Activated CD8-positive, alpha-beta memory T cell treated with anti-CD3 and anti-CD28 coated beads for 24 hours (primary cell): ENCODE measurements around the gene SMO.
"Not testable (repeated sequence)": the region's sequence is repeated elsewhere in the genome, so short reads cannot be mapped to it uniquely, and the experiment has no call there.

Experiments
- DNase-seq: peaks from one replicate; pipeline ENCODE4 v3.0.0-alpha.2; 2020

SMO gene

GRCh38 chr7:129170441-129171021 lies 17.9 kb upstream of the SMO start:
- no peak for DNase-seq

DNA sequence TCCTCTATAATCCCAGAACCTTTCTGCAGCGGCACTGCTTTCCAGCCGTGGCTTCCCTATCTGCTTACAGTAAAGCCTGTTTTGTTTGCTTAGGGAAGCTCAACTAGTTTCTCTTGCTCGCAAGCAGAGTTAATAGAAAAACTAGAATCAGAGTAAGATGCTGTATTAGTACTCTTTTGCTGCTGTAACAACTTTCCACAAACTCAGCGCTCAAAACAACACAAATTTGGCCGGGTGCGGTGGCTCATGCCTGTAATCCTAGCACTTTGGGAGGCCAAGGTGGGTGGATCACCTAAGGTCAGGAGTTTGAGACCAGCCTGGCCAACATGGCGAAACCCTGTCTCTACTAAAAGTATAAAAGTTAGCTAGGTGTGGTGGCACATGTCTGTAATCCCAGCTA lies 14.6 kb upstream of the SMO start:
- not testable (repeated sequence) for DNase-seq

- DNase-seq = no peak
Observed at GRCh38 chr7:129176916-129177710, 11.3 kb upstream of the SMO start.

- DNase-seq = no peak
Observed at GRCh38 chr7:129184981-129185670, 3.3 kb upstream of the SMO start.

DNA sequence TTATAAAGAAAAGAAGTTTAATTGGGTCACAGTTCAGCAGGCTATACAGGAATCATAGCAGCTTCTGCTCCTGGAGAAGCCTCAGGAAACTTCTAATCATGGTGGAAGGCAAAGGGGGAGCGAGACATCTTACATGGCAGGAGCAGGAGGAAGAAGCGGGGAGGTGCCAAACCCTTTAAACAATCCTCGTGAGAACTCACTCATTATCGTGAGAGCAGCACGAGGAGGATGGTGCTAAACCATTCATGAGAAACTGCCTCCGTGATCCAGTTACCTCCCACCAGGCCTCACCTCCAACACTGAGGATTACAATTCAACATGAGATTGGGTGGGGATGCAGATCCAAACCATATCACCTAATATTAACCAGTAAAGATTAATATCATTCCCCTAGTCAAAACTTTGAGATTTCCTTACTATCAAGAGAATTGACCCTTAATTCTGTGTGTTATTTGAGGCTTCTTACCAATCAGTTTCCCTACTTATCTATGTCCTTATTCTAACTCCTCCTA lies 1.6 kb upstream of the SMO start:
- DNase-seq = no peak

GRCh38 chr7:129187681-129188371 lies 607 bp upstream of the SMO start:
- DNase-seq = no peak

- DNase-seq = no peak
Observed at GRCh38 chr7:129188892-129189660, 643 bp downstream of the SMO start.

DNA sequence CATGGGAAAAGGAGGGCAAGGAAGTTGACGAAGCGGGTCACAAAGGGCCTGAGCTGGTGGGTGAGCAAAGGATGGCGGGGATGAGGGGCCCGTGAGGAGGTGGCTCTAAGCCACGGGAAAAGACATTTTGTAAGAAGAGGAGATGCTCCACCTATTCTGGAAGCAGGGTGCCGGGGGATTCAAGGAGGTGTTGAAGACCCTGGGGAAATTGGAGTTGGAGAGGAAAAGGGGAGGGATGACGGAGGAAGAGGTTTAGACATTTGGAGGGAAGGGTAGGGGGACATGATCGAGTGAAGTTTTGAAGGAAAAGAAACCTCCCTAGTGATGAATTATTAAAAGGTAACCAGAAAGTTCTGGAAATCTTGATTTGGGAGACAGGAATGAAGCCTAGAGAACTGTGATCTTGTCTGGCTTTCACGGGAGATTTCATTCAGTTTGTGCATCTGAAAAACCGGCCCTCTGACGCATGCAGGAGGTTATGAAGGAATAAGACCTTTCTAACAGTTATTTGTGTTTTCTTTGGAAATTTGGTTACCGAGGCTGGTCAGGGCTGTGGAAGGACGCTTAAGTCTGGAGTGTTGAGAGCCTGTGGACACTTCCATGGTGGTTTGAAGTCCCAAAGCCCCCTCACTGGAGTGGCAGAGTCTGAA lies 1.4 kb downstream of the SMO start:
- DNase-seq = no peak

GRCh38 chr7:129191272-129191671 lies 2.8 kb downstream of the SMO start:
- no peak for DNase-seq

GRCh38 chr7:129193892-129194291 lies 5.5 kb downstream of the SMO start:
- no peak for DNase-seq

DNA sequence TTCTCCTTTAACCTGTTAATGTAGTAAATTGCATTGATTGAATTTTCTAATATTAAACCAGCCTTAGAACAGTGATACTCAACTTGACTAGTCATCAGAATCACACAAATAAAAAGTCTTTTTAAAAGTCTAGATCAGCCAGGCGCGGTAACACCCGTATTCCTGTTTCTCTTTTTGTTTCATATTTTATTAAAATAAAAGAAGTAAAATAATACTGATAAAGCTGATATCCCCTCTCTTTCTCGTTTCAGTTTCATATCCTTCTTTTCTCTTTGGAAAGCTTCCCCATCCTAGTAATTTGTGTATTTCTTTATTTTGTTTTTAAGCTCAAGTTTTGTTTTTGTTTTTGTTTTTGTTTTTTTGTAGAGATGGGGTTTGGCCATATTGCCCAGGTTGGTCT lies 9.3 kb downstream of the SMO start:
- DNase-seq = no peak

GRCh38 chr7:129199406-129199805 lies 11.0 kb downstream of the SMO start:
- no peak for DNase-seq

- DNase-seq = no peak
Observed at GRCh38 chr7:129202058-129202777, 13.8 kb downstream of the SMO start.

DNA sequence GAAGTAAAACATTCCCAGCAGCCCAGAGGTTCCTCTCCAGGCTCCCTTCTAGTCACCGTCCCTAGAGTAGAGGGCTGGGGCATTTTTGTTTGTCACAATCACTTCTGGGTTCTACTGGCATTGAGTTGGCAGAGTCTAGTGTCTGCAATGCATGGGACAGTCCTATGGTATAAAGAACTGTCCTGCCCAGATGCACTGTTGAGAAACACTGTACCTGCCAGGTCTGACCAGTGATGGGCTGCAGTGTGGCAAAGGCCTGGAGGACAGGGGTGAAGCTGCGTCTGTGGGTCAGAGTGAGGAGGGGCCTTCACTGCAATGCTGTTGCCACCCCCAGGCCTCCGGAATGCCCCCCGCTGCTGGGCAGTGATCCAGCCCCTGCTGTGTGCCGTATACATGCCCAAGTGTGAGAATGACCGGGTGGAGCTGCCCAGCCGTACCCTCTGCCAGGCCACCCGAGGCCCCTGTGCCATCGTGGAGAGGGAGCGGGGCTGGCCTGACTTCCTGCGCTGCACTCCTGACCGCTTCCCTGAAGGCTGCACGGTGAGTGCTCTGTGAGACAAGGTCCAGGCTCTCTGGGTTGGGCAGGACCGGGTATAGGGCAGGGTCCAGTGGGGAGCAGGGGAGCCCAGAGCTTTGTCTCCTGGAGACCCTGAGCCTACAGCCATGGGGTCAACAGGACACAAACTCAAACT lies 14.8 kb downstream of the SMO start:
- DNase-seq = no peak

DNA sequence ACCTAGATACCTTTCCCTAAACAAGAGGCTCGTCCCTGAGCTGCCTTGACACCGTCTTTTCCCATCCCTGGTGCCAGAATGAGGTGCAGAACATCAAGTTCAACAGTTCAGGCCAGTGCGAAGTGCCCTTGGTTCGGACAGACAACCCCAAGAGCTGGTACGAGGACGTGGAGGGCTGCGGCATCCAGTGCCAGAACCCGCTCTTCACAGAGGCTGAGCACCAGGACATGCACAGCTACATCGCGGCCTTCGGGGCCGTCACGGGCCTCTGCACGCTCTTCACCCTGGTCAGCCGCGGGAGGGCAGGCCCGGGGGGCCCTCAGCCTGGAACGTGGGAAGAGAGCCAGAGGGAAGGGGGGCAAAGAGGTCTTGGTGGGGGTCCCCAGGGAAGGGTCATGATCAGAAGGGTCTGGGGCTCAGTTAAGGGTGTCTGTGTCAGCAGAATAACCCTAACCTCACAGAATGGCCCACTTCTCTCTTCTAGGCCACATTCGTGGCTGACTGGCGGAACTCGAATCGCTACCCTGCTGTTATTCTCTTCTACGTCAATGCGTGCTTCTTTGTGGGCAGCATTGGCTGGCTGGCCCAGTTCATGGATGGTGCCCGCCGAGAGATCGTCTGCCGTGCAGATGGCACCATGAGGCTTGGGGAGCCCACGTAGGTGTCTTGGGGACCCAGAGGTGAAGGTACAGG lies 16.8 kb downstream of the SMO start:
- no peak for DNase-seq

GRCh38 chr7:129205987-129206785 lies 17.8 kb downstream of the SMO start:
- DNase-seq = no peak

- DNase-seq = no peak
Observed at GRCh38 chr7:129208667-129209066, 20.2 kb downstream of the SMO start.

- DNase-seq = no peak
Observed at GRCh38 chr7:129209067-129209926, 20.9 kb downstream of the SMO start.
